ENCODE data around the gene ABCC9.

Gene ABCC9

GRCh38 chr12:21769307-21769706 lies 171.9 kb downstream of the ABCC9 start:
- no peak for DNase-seq

GRCh38 chr12:21766403-21766802 lies 174.8 kb downstream of the ABCC9 start:
- DNase-seq = no peak

- DNase-seq = no peak
These were observed 176.3 kb downstream of the ABCC9 start for GRCh38 chr12:21764950-21765349.

- DNase-seq = no peak
These were observed 177.2 kb downstream of the ABCC9 start for GRCh38 chr12:21764065-21764464.

GRCh38 chr12:21763531-21763930 lies 177.7 kb downstream of the ABCC9 start:
- no peak for DNase-seq

- no peak for DNase-seq
These were observed 181.5 kb downstream of the ABCC9 start for GRCh38 chr12:21759737-21760136.

- no peak for DNase-seq
These were observed 183.5 kb downstream of the ABCC9 start for GRCh38 chr12:21757735-21758134.

- no peak for DNase-seq
These were observed 184.5 kb downstream of the ABCC9 start for GRCh38 chr12:21756699-21757098.

GRCh38 chr12:21751517-21751916 lies 189.7 kb downstream of the ABCC9 start:
- no peak for DNase-seq
